KBM-7 (cell line): ENCODE measurements around the gene TBC1D22B.

Source experiments
- DNase-seq: peaks from one replicate; pipeline ENCODE4 v3.0.0-alpha.2; 2015
- in situ Hi-C: fragments of 300-500 bp; cut with MboI; formaldehyde crosslinking; loops from 2 replicates; pipeline ENCODE4 v1.14.3; 2020; ENCODE audit warnings: low sequenced_read_pairs, low pct_unique_long_range_greater_than_20kb, mixed read lengths

Gene TBC1D22B

GRCh38 chr6:37237789-37238188 is 19.8 kb upstream of the TBC1D22B start:
- in situ Hi-C loops: no loop called here

GRCh38 chr6:37238381-37238780 is 19.2 kb upstream of the TBC1D22B start:
- in situ Hi-C loops: no loop called here
- DNase-seq: no peak

More at GRCh38 chr6:37237789-37238188, 19.8 kb upstream of the TBC1D22B start:
- DNase-seq: no peak

GRCh38 chr6:37239526-37239925 is 18.0 kb upstream of the TBC1D22B start:
- in situ Hi-C loops: no loop called here
- no peak for DNase-seq

GRCh38 chr6:37239950-37240713 is 17.4 kb upstream of the TBC1D22B start:
- DNase-seq: peak; percentile 97
- in situ Hi-C loops: no loop called here

- DNase-seq: no peak
Observed at GRCh38 chr6:37241131-37241530, 16.4 kb upstream of the TBC1D22B start.

GRCh38 chr6:37241775-37242428 is 15.7 kb upstream of the TBC1D22B start:
- in situ Hi-C loops: no loop called here
- DNase-seq: no peak

More at GRCh38 chr6:37241131-37241530, 16.4 kb upstream of the TBC1D22B start:
- in situ Hi-C loops: no loop called here

GRCh38 chr6:37242429-37243052 is 15.0 kb upstream of the TBC1D22B start:
- DNase-seq: no peak
- in situ Hi-C loops: no loop called here

- in situ Hi-C loops: no loop called here
- no peak for DNase-seq
Observed at GRCh38 chr6:37243131-37243815, 14.3 kb upstream of the TBC1D22B start.

GRCh38 chr6:37243816-37244370 is 13.7 kb upstream of the TBC1D22B start:
- in situ Hi-C loops: no loop called here
- DNase-seq: no peak

GRCh38 chr6:37244430-37245310 is 12.9 kb upstream of the TBC1D22B start:
- in situ Hi-C loops: no loop called here
- peak; percentile 51 for DNase-seq

GRCh38 chr6:37251211-37251780 is 6.3 kb upstream of the TBC1D22B start:
- DNase-seq: no peak
- in situ Hi-C loops: no loop called here

- in situ Hi-C loops: no loop called here
- no peak for DNase-seq
Observed at GRCh38 chr6:37253486-37254007, 4.0 kb upstream of the TBC1D22B start.

GRCh38 chr6:37254881-37255280 is 2.7 kb upstream of the TBC1D22B start:
- DNase-seq: no peak
- in situ Hi-C loops: no loop called here

- no peak for DNase-seq
Observed at GRCh38 chr6:37256692-37257319, 766 bp upstream of the TBC1D22B start.

GRCh38 chr6:37257320-37257633 is 295 bp upstream of the TBC1D22B start:
- in situ Hi-C loops: no loop called here
- no peak for DNase-seq

More at GRCh38 chr6:37256692-37257319, 766 bp upstream of the TBC1D22B start:
- in situ Hi-C loops: no loop called here

- in situ Hi-C loops: no loop called here
- DNase-seq: no peak
Observed at GRCh38 chr6:37258405-37259105, 983 bp downstream of the TBC1D22B start.

- in situ Hi-C loops: no loop called here
- no peak for DNase-seq
Observed at GRCh38 chr6:37259191-37259590, 1.6 kb downstream of the TBC1D22B start.
